ENCODE data around the gene RASGRP4. TPM values are rescaled to one million over a fixed set of nuclear protein-coding genes. Genes with fewer than 3 reads are reported as not detected.
A peak's percentile ranks its signal among the peaks of the same experiment; 100 is the strongest.

RASGRP4 gene
- total and polyA plus RNA-seq, 4 donors = 0.54 to 9.8 (median 4.1) TPM

DNA sequence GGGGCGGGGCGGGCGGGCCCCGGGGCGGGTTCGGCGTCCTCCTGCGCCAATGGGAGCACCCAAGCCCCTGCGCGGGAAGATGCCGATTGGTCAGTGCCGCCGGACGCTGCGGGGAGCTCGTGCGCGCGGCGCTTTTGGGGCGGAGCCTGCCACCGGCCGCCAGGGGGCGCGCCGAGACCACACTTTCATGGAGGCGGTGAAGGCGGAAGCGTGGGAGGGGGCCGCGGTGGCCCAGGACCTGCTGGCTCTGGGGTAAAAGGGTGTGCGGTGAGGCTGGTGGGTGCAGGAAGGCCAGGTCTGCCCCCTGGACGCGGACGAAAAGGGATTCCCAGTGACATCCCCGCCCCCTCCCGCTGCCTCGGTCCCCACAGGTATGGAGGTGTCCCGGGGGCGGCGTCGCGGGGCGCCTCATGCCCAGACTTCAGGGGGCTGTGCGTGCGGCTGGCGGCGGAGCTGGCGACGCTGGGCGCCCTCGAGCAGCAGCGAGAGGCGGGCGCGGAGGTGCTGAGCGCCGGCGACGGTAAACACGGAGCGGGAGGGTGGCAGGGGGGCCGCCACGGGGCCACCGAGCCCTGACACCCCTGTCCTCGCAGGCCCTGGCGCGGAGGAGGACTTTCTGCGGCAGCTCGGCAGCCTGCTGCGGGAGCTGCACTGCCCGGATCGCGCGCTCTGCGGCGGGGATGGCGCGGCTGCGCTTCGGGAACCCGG lies 22.9 kb downstream of the RASGRP4 start, which contains the start of gene FAM98C:
TSS of gene FAM98C (plus strand) at position 127 of the 708 bp plus-strand sequence. CDS start at position 188, 61 bp downstream.
- DNase-seq (peak; percentile 98 to 99), ATAC-seq (ENCODE audit: low FRiP score) (peak; percentile 99)
- Histone ChIP-seq H3K4me1 (ENCODE audit: control insufficient read depth in 1 of 2, insufficient read depth in 2 of 2, low read length in 2 of 2) (no peaks in the 10 kb centered on the region), H3K4me3 (ENCODE audit: low read length in 2 of 2) (peak within 1 kb of the TSS; percentile 71 to 76), H3K9me3 (ENCODE audit: control insufficient read depth, low read length) (no peaks in the 10 kb centered on the region), H3K36me3 (ENCODE audit: control insufficient read depth in 1 of 2, insufficient read depth in 2 of 2, low read length in 1 of 2) (no peaks in the 10 kb centered on the region), H3K27ac (ENCODE audit: low read depth in 1 of 2, low read length in 2 of 2) (peak within 1 kb of the TSS in 1 of 2 donors; percentile 37), H3K27me3 (ENCODE audit: control insufficient read depth in 1 of 2, insufficient read depth in 2 of 2, low read length in 1 of 2) (no peaks in the 10 kb centered on the region)
- intact Hi-C loops (cut with DNase I) = loop anchor here (5.0 to 10.0 kb wide), 2 partner anchors 229 to 482 kb away; no protein-coding TSS in a partner anchor
- 0 to 1% methylated on average over 64 to 82 of the region's 82 CpGs for WGBS, 2 donors

DNA sequence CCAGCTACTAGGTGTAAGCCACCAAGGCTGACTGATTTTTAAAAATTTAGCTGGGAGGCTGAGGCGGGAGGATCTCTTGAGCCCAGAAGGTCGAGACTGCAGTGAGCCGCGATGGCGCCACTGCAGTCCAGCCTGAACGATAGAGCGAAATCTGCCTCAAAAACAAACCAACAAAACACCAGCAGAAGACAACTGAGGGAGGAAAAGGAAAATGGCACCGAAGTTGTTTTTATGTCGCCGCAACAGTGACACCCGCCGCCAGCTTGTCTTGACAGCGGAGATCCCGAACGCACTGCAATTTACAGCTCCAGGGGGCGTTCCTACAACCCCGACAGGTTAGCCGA lies 23.4 kb downstream of the RASGRP4 start:
- Histone ChIP-seq H3K36me3 (ENCODE audit: control insufficient read depth in 1 of 2, insufficient read depth in 2 of 2, low read length in 1 of 2) (no peaks in the 10 kb centered on the region), H3K27me3 (ENCODE audit: control insufficient read depth in 1 of 2, insufficient read depth in 2 of 2, low read length in 1 of 2) (no peaks in the 10 kb centered on the region), H3K9me3 (ENCODE audit: control insufficient read depth, low read length) (no peaks in the 10 kb centered on the region), H3K4me3 (ENCODE audit: low read length in 2 of 2) (no peak overlapping the region), H3K27ac (ENCODE audit: low read depth in 1 of 2, low read length in 2 of 2) (no peak overlapping the region), H3K4me1 (ENCODE audit: control insufficient read depth in 1 of 2, insufficient read depth in 2 of 2, low read length in 2 of 2) (no peaks in the 10 kb centered on the region)
- intact Hi-C loops (cut with DNase I) = loop anchor here (5.0 to 10.0 kb wide), 2 partner anchors 230 to 482 kb away; no protein-coding TSS in a partner anchor
- DNase-seq (no peak), ATAC-seq (ENCODE audit: low FRiP score) (no peak)
- 3 to 4% methylated on average over 17 to 18 of the region's 18 CpGs for WGBS, 2 donors

DNA sequence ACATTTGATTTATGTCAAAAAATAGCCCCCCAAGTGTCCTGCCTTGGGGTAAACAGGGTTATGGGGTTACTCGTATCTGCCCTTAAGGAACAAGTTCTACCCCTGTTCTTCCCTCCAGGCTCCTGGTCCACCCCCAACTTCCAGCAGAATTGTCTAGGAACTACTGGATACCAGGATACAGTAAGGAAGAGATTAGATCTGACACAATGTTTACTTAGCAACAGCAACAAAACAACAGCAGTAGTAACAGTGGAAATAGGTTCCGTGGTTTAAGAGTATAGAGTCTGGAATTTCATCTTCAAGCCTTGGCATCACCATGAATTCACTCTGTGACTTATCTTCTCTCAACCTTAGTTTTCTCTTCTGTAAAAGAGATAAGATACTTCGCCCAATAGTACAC lies 24.9 kb downstream of the RASGRP4 start:
- no peak for DNase-seq
- intact Hi-C loops (cut with DNase I) = loop anchor here (5.0 to 10.0 kb wide), 2 partner anchors 231 to 484 kb away; no protein-coding TSS in a partner anchor
- H3K4me3 ChIP-seq (ENCODE audit: low read length in 2 of 2) = no peak overlapping the region
- no peaks in the 10 kb centered on the region for H3K36me3 ChIP-seq (ENCODE audit: control insufficient read depth in 1 of 2, insufficient read depth in 2 of 2, low read length in 1 of 2)
- WGBS, 2 donors = 70 to 72% methylated on average over 3 of the region's 3 CpGs
- ATAC-seq (ENCODE audit: low FRiP score) = no peak
- no peaks in the 10 kb centered on the region for H3K4me1 ChIP-seq (ENCODE audit: control insufficient read depth in 1 of 2, insufficient read depth in 2 of 2, low read length in 2 of 2)
- no peak overlapping the region for H3K27ac ChIP-seq (ENCODE audit: low read depth in 1 of 2, low read length in 2 of 2)
- no peaks in the 10 kb centered on the region for H3K9me3 ChIP-seq (ENCODE audit: control insufficient read depth, low read length)
- no peaks in the 10 kb centered on the region for H3K27me3 ChIP-seq (ENCODE audit: control insufficient read depth in 1 of 2, insufficient read depth in 2 of 2, low read length in 1 of 2)

GRCh38 chr19:38400361-38400760 lies 25.7 kb downstream of the RASGRP4 start:
- H3K36me3 ChIP-seq (ENCODE audit: control insufficient read depth in 1 of 2, insufficient read depth in 2 of 2, low read length in 1 of 2) = no peaks in the 10 kb centered on the region
- H3K4me3 ChIP-seq (ENCODE audit: low read length in 2 of 2) = no peak overlapping the region
- H3K9me3 ChIP-seq (ENCODE audit: control insufficient read depth, low read length) = no peaks in the 10 kb centered on the region
- H3K27ac ChIP-seq (ENCODE audit: low read depth in 1 of 2, low read length in 2 of 2) = no peak overlapping the region
- intact Hi-C loops (cut with DNase I) = loop anchor here (5.0 to 10.0 kb wide), 2 partner anchors 232 to 484 kb away; no protein-coding TSS in a partner anchor
- ATAC-seq (ENCODE audit: low FRiP score) (no peak), DNase-seq (peak in 1 of 2 donors; percentile 48)
- WGBS, 2 donors = 56 to 58% methylated on average over 5 of the region's 5 CpGs
- no peaks in the 10 kb centered on the region for H3K27me3 ChIP-seq (ENCODE audit: control insufficient read depth in 1 of 2, insufficient read depth in 2 of 2, low read length in 1 of 2)
- H3K4me1 ChIP-seq (ENCODE audit: control insufficient read depth in 1 of 2, insufficient read depth in 2 of 2, low read length in 2 of 2) = no peaks in the 10 kb centered on the region

DNA sequence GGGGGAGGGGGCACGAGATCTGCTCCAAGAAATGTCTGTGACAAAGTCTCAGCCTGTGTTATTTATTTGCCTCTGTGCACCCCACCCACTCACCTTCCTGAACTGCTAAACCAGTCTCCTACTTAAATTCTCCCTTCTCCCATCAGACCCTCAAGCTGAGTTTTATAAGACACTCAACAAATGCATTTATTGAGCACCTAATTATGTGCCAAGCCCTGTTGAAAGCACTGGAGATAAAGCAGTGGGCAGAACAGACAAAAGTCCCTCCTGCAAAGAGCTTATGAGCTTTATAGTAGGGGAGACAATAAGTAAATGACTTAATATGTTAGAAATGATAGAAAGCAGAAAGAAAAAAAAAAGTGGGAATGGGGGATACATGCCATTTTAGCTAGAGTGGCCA lies 26.5 kb downstream of the RASGRP4 start:
- no peaks in the 10 kb centered on the region for H3K9me3 ChIP-seq (ENCODE audit: control insufficient read depth, low read length)
- no peak overlapping the region for H3K4me3 ChIP-seq (ENCODE audit: low read length in 2 of 2)
- intact Hi-C loops (cut with DNase I) = loop anchor here in 1 of 2 donors (10.0 kb wide), 1 partner anchor 335 kb away; no protein-coding TSS in a partner anchor
- 31 to 60% methylated on average over 1 of the region's 1 CpG for WGBS, 2 donors
- H3K4me1 ChIP-seq (ENCODE audit: control insufficient read depth in 1 of 2, insufficient read depth in 2 of 2, low read length in 2 of 2) = no peaks in the 10 kb centered on the region
- no peak for DNase-seq
- H3K27ac ChIP-seq (ENCODE audit: low read depth in 1 of 2, low read length in 2 of 2) = no peak overlapping the region
- no peaks in the 10 kb centered on the region for H3K27me3 ChIP-seq (ENCODE audit: control insufficient read depth in 1 of 2, insufficient read depth in 2 of 2, low read length in 1 of 2)
- no peak for ATAC-seq (ENCODE audit: low FRiP score)
- no peaks in the 10 kb centered on the region for H3K36me3 ChIP-seq (ENCODE audit: control insufficient read depth in 1 of 2, insufficient read depth in 2 of 2, low read length in 1 of 2)

DNA sequence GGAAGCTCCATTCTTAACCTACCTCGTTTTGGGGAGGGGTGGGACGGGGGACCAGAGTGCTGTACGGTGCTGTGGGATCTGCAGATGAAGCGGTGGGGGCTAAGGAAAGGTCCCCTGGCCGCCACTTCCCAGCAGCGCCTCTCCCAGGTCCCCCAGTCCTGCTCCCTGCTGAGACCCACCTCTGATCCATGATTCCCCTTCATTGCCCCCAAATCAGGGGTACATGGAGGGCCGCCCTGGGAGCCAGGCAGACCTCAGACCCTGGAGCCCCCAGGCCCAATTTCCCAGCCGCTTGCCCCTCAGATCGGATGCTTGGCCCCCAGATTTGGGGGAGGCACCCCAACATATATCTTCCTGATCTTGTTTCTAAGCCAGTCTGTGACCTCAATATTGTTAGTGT lies 26.9 kb downstream of the RASGRP4 start:
- no peaks in the 10 kb centered on the region for H3K36me3 ChIP-seq (ENCODE audit: control insufficient read depth in 1 of 2, insufficient read depth in 2 of 2, low read length in 1 of 2)
- H3K4me3 ChIP-seq (ENCODE audit: low read length in 2 of 2) = no peak overlapping the region
- intact Hi-C loops (cut with DNase I) = loop anchor here in 1 of 2 donors (10.0 kb wide), 1 partner anchor 336 kb away; no protein-coding TSS in a partner anchor
- H3K4me1 ChIP-seq (ENCODE audit: control insufficient read depth in 1 of 2, insufficient read depth in 2 of 2, low read length in 2 of 2) = no peaks in the 10 kb centered on the region
- peak in 1 of 2 donors; percentile 55 for DNase-seq
- no peak overlapping the region for H3K27ac ChIP-seq (ENCODE audit: low read depth in 1 of 2, low read length in 2 of 2)
- no peaks in the 10 kb centered on the region for H3K9me3 ChIP-seq (ENCODE audit: control insufficient read depth, low read length)
- 51 to 63% methylated on average over 9 of the region's 9 CpGs for WGBS, 2 donors
- no peak for ATAC-seq (ENCODE audit: low FRiP score)
- H3K27me3 ChIP-seq (ENCODE audit: control insufficient read depth in 1 of 2, insufficient read depth in 2 of 2, low read length in 1 of 2) = no peaks in the 10 kb centered on the region

DNA sequence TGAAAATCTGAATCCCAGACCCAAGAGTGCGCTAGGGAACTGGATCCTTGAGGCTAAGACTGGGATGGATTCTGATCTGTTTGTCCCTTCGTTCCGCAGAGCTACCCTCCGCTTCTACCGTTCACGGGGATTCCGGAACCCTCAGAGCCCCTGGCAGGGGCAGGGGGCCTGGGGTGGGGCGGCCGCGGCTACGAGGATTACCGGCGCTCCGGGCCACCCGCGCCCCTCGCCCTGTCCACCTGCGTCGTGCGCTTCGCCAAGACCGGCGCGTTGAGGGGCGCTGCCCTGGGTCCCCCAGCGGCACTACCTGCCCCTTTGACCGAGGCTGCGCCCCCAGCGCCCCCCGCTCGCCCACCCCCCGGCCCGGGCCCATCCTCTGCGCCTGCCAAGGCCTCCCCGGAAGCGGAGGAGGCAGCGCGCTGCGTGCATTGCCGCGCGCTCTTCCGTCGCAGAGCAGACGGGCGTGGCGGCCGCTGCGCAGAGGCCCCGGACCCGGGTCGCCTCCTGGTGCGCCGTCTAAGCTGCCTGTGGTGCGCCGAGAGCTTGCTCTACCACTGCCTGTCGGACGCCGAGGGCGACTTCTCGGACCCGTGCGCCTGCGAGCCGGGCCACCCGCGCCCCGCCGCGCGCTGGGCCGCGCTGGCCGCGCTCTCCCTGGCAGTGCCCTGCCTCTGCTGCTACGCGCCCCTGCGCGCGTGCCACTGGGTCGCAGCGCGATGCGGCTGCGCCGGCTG lies 30.5 kb downstream of the RASGRP4 start:
- WGBS, 2 donors = 20 to 22% methylated on average over 57 to 86 of the region's 86 CpGs
- intact Hi-C loops (cut with DNase I) = loop anchor here in 1 of 2 donors (10.0 kb wide), 1 partner anchor 339 kb away; no protein-coding TSS in a partner anchor
- ATAC-seq (ENCODE audit: low FRiP score) (no peak), DNase-seq (no peak)
- no peak overlapping the region for H3K27ac ChIP-seq (ENCODE audit: low read depth in 1 of 2, low read length in 2 of 2)
- no peaks in the 10 kb centered on the region for H3K27me3 ChIP-seq (ENCODE audit: control insufficient read depth in 1 of 2, insufficient read depth in 2 of 2, low read length in 1 of 2)
- no peaks in the 10 kb centered on the region for H3K9me3 ChIP-seq (ENCODE audit: control insufficient read depth, low read length)
- H3K4me3 ChIP-seq (ENCODE audit: low read length in 2 of 2) = no peak overlapping the region
- H3K36me3 ChIP-seq (ENCODE audit: control insufficient read depth in 1 of 2, insufficient read depth in 2 of 2, low read length in 1 of 2) = no peaks in the 10 kb centered on the region
- H3K4me1 ChIP-seq (ENCODE audit: control insufficient read depth in 1 of 2, insufficient read depth in 2 of 2, low read length in 2 of 2) = no peaks in the 10 kb centered on the region

DNA sequence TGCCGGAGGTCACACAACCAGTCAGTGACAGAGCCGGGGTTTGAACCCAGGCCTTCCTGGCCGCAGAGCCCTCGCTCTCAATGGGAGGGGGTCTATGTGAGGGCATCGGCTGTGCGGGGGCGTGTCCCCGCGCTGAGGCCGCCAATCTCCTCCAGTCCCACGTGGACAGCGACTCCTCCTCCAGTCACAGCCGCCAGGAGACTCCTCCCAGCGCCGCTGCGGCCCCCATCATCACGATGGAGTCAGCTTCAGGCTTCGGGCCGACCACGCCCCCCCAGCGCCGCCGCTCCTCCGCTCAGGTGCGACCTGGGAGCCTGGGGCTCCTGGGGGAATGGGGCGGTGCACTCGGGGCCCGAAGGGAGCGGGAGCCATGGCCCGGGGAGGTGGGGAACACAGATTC lies 31.5 kb downstream of the RASGRP4 start:
- H3K27ac ChIP-seq (ENCODE audit: low read depth in 1 of 2, low read length in 2 of 2) = no peak overlapping the region
- intact Hi-C loops (cut with DNase I) = loop anchor here in 1 of 2 donors (10.0 kb wide), 1 partner anchor 340 kb away; no protein-coding TSS in a partner anchor
- no peaks in the 10 kb centered on the region for H3K27me3 ChIP-seq (ENCODE audit: control insufficient read depth in 1 of 2, insufficient read depth in 2 of 2, low read length in 1 of 2)
- 20 to 23% methylated on average over 30 of the region's 30 CpGs for WGBS, 2 donors
- H3K4me1 ChIP-seq (ENCODE audit: control insufficient read depth in 1 of 2, insufficient read depth in 2 of 2, low read length in 2 of 2) = no peaks in the 10 kb centered on the region
- H3K36me3 ChIP-seq (ENCODE audit: control insufficient read depth in 1 of 2, insufficient read depth in 2 of 2, low read length in 1 of 2) = no peaks in the 10 kb centered on the region
- DNase-seq (no peak), ATAC-seq (ENCODE audit: low FRiP score) (no peak)
- no peaks in the 10 kb centered on the region for H3K9me3 ChIP-seq (ENCODE audit: control insufficient read depth, low read length)
- H3K4me3 ChIP-seq (ENCODE audit: low read length in 2 of 2) = no peak overlapping the region
